AG04450 (cell line): ENCODE measurements around the gene GLDC. TPM values are rescaled to one million over a fixed set of nuclear protein-coding genes. Genes with fewer than 3 reads are reported as not detected.

Source experiments
- CTCF ChIA-PET: fragments of 300-600, 350-600 bp; formaldehyde crosslinking; extraction: SDS; loops from one replicate; lab custom pipeline; 2022; ENCODE audit warnings: antibody characterized with exemption, inconsistent platforms; lab: Charles Lee
- POLR2A ChIA-PET: fragments of 350-600 bp; formaldehyde crosslinking; extraction: SDS; loops from one replicate; lab custom pipeline; 2021; ENCODE audit warnings: antibody characterized with exemption, inconsistent platforms; lab: Yijun Ruan, JAX
- DNase-seq: peaks from one replicate; pipeline ENCODE4 v3.0.0-alpha.2; 2011; ENCODE audit warnings: low read depth, low spot score
- H3K27ac ChIP-seq: one replicate; pipeline ENCODE4 v1.5.1; 2012; ENCODE audit warnings: low read depth, low read length, control low read depth
- H3K27me3 ChIP-seq: one replicate; pipeline ENCODE4 v1.6.0; 2012; ENCODE audit warnings: low read length; ENCODE audit not compliant: control insufficient read depth, insufficient read depth
- H3K4me3 ChIP-seq: 2 replicates; pipeline ENCODE4 v1.5.1; 2011; ENCODE audit warnings: mild to moderate bottlenecking, low read depth, low read length, control low read depth
- H3K9me3 ChIP-seq: 2 replicates; pipeline ENCODE4 v1.5.1; 2012; ENCODE audit warnings: low read length; ENCODE audit not compliant: control insufficient read depth, insufficient read depth
- CTCF ChIP-seq: IDR thresholded peaks from 2 replicates; pipeline ENCODE4 v1.5.1; 2011; ENCODE audit warnings: low read depth, low read length, control low read depth, inconsistent platforms
- polyA plus RNA-seq: library from polyadenylated mRNA; depleted of rRNA; stranded (reverse); fragments of >200 nt; gene quantifications from 2 replicates; pipeline ENCODE4 v1.2.3, GENCODE V29; 2011

The GLDC gene
- polyA plus RNA-seq, 1 experiment: 0.20 TPM

GRCh38 chr9:6562871-6563430 is 82.6 kb downstream of the GLDC start:
- Histone ChIP-seq H3K27ac (no peak overlapping the region), H3K27me3 (no peaks in the 10 kb centered on the region), H3K9me3 (no peaks in the 10 kb centered on the region), H3K4me3 (no peak overlapping the region)
- ChIA-PET CTCF (interaction anchor here (0.6 to 1.3 kb wide), 2 partner anchors 22 to 37 kb away, joined by 3 read pairs; no protein-coding TSS in a partner anchor), POLR2A (no interaction called here)
- DNase-seq: no peak
- no peak for TF ChIP-seq CTCF

- POLR2A ChIA-PET: no interaction called here
- CTCF ChIA-PET: interaction anchor here (0.6 kb wide), 1 partner anchor 36 kb away, joined by 3 read pairs; no protein-coding TSS in a partner anchor
- Histone ChIP-seq H3K27me3 (no peaks in the 10 kb centered on the region), H3K27ac (no peak overlapping the region), H3K9me3 (no peaks in the 10 kb centered on the region), H3K4me3 (no peak overlapping the region)
- DNase-seq: no peak
- TF ChIP-seq CTCF: no peak
Measured at GRCh38 chr9:6562201-6562600, 83.3 kb downstream of the GLDC start.

- POLR2A ChIA-PET: no interaction called here
- no peaks in the 10 kb centered on the region for H3K9me3 ChIP-seq
- no peak overlapping the region for H3K27ac ChIP-seq
- no peak for DNase-seq
- H3K27me3 ChIP-seq: peaks cover 2% of the 10 kb centered on the region
- CTCF ChIA-PET: interaction anchor here (0.7 to 2.1 kb wide), 4 partner anchors 9 to 203 kb away, joined by 3 to 8 read pairs (median 4); no protein-coding TSS in a partner anchor
- H3K4me3 ChIP-seq: no peak overlapping the region
- TF ChIP-seq CTCF: no peak
Measured at GRCh38 chr9:6557883-6558616, 87.5 kb downstream of the GLDC start.

GRCh38 chr9:6553866-6554265 is 91.7 kb downstream of the GLDC start:
- Histone ChIP-seq H3K27me3 (peaks cover 4% of the 10 kb centered on the region), H3K27ac (no peak overlapping the region), H3K9me3 (no peaks in the 10 kb centered on the region), H3K4me3 (no peak overlapping the region)
- ChIA-PET POLR2A (no interaction called here), CTCF (interaction anchor here (3.0 kb wide), 1 partner anchor 14 kb away, joined by 23 read pairs; no protein-coding TSS in a partner anchor)
- no peak for DNase-seq
- TF ChIP-seq CTCF: no peak
